ENCODE data around the gene WDR27. TPM values are rescaled to one million over a fixed set of nuclear protein-coding genes. Genes with fewer than 3 reads are reported as not detected.
"Not testable (repeated sequence)": the region's sequence is repeated elsewhere in the genome, so short reads cannot be mapped to it uniquely, and the experiment has no call there.

Gene WDR27
- total RNA-seq, 1 experiment from 2014 or later, result 12.3 TPM

- no peak for DNase-seq (ENCODE audit: low read depth)
Observed at GRCh38 chr6:169640351-169640852, 61.4 kb downstream of the WDR27 start.

- DNase-seq (ENCODE audit: low read depth), result no peak
Observed at GRCh38 chr6:169639653-169640278, 62.1 kb downstream of the WDR27 start.

GRCh38 chr6:169638915-169639314 lies 62.9 kb downstream of the WDR27 start:
- no peak for DNase-seq (ENCODE audit: low read depth)

- DNase-seq (ENCODE audit: low read depth), result no peak
Observed at GRCh38 chr6:169638388-169638787, 63.4 kb downstream of the WDR27 start.

GRCh38 chr6:169635345-169635744 lies 66.5 kb downstream of the WDR27 start:
- no peak for DNase-seq (ENCODE audit: low read depth)

GRCh38 chr6:169632841-169633240 lies 69.0 kb downstream of the WDR27 start:
- DNase-seq (ENCODE audit: low read depth), result no peak

GRCh38 chr6:169629256-169629655 lies 72.6 kb downstream of the WDR27 start:
- no peak for DNase-seq (ENCODE audit: low read depth)

- no peak for DNase-seq (ENCODE audit: low read depth)
Observed at GRCh38 chr6:169627736-169628607, 73.9 kb downstream of the WDR27 start.

GRCh38 chr6:169626649-169627048 lies 75.2 kb downstream of the WDR27 start:
- no peak for DNase-seq (ENCODE audit: low read depth)

GRCh38 chr6:169626169-169626568 lies 75.7 kb downstream of the WDR27 start:
- DNase-seq (ENCODE audit: low read depth), result no peak

GRCh38 chr6:169625376-169625775 lies 76.5 kb downstream of the WDR27 start:
- DNase-seq (ENCODE audit: low read depth), result no peak

- no peak for DNase-seq (ENCODE audit: low read depth)
Observed at GRCh38 chr6:169624785-169625184, 77.0 kb downstream of the WDR27 start.

GRCh38 chr6:169623975-169624374 lies 77.9 kb downstream of the WDR27 start:
- no peak for DNase-seq (ENCODE audit: low read depth)

GRCh38 chr6:169623343-169623742 lies 78.5 kb downstream of the WDR27 start:
- DNase-seq (ENCODE audit: low read depth), result no peak

GRCh38 chr6:169622618-169623017 lies 79.2 kb downstream of the WDR27 start:
- DNase-seq (ENCODE audit: low read depth), result no peak

GRCh38 chr6:169621311-169621710 lies 80.5 kb downstream of the WDR27 start:
- no peak for DNase-seq (ENCODE audit: low read depth)

- peak; percentile 84 for DNase-seq (ENCODE audit: low read depth)
Observed at GRCh38 chr6:169620171-169621130, 81.4 kb downstream of the WDR27 start.

- peak; percentile 70 for DNase-seq (ENCODE audit: low read depth)
Observed at GRCh38 chr6:169619650-169620049, 82.2 kb downstream of the WDR27 start.

- DNase-seq (ENCODE audit: low read depth), result peak; percentile 70
Observed at GRCh38 chr6:169618526-169619490, 83.0 kb downstream of the WDR27 start.

- no peak for DNase-seq (ENCODE audit: low read depth)
Observed at GRCh38 chr6:169617562-169617961, 84.3 kb downstream of the WDR27 start.

- DNase-seq (ENCODE audit: low read depth), result not testable (repeated sequence)
Observed at GRCh38 chr6:169608609-169609008, 93.2 kb downstream of the WDR27 start.

Data from RPMI7951 (cell line).